GM10847 (cell line): ENCODE data around the gene LRRTM3.

ENCODE experiments used
- POLR2A ChIP-seq: IDR thresholded peaks from 2 replicates; pipeline ENCODE4 v1.6.1; 2011; ENCODE audit not compliant: insufficient read length; ENCODE audit errors: extremely low read depth

LRRTM3 gene

DNA sequence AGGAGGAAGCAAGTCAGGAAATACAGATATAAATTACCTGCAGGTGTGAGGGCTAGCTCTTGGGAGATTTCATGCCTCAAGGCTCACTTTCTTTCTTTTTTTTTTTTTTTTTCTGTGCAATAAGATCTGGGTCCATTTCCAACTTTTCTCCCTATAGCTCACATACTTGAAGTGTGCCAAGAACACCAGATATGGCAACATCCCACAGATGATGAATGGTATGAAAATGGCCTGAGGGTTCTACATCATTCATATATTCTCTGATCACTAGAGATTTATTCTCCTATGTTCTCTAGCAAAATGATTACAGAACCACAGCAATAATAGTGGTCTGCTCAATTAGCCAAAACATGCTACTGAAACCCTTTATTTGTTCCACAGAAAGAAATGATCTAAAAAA lies 117.2 kb downstream of the LRRTM3 start:
- no peak for TF ChIP-seq POLR2A

DNA sequence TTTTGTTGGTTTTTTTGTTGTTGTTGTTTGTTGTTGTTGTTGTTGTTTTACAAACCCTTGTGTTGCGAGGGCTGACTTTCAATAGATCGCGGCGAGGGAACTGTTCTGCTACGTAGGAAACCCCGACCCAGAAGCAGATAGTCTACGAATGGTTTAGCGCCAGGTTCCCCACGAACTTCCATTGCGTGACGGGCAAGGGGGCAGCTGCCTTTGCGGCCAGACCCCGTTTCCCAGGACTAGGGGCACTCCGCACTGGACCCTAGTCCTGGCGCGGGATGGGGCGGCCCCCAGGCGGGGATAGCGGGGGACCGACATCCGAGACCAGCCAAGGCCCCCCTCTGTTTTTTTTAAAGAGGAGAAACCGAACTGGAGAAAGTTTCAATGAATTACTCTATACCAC lies 119.6 kb downstream of the LRRTM3 start:
- no peak for TF ChIP-seq POLR2A

GRCh38 chr10:67046507-67046906 lies 120.7 kb downstream of the LRRTM3 start:
- TF ChIP-seq POLR2A, result no peak

- no peak for TF ChIP-seq POLR2A
Observed at GRCh38 chr10:67049988-67050387, 124.2 kb downstream of the LRRTM3 start.

GRCh38 chr10:67050415-67050814 lies 124.6 kb downstream of the LRRTM3 start:
- TF ChIP-seq POLR2A, result no peak

DNA sequence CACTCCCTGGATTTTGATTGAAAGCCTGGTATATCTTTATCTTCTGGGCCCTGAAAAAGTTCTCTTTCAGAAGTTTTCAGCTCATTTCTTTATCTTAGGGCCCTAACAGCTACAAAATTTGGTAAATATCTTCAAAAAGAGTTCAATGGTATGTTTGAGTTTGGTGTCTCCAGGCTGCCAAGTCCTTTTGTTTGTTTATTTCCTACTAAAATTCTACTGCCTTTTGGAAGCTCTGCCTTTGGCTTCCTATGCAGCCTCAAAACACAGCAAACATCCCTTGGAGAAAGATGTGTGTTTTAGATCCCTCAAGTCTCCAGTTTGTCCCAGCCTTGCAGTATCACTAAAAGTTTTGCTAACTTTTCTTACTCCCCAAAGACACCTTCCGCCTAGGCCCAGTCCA lies 146.8 kb downstream of the LRRTM3 start:
- no peak for TF ChIP-seq POLR2A

DNA sequence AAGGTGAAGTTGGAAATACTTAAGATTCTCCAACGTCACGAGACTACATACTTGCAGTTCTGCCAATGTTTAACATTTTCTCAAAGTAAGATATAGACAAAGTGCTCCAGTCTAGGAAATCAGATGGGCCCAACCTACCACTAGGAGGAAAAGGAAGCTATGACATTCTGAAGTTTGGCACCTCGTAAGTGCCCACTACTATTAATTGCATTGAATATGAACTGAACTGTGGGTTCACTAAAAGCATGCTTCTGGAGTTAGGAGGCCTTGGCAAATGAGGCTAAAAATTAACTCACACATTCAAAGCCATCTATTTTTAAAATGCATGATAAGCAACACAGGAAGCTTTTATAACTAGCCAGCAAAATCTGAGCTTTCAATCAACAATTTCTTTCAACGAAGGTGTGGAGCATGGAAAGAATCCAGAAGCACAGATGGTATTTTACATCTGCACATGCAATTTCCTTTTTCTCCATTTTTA lies 149.7 kb downstream of the LRRTM3 start:
- TF ChIP-seq POLR2A, result no peak

- no peak for TF ChIP-seq POLR2A
Observed at GRCh38 chr10:67076144-67076543, 150.3 kb downstream of the LRRTM3 start.

DNA sequence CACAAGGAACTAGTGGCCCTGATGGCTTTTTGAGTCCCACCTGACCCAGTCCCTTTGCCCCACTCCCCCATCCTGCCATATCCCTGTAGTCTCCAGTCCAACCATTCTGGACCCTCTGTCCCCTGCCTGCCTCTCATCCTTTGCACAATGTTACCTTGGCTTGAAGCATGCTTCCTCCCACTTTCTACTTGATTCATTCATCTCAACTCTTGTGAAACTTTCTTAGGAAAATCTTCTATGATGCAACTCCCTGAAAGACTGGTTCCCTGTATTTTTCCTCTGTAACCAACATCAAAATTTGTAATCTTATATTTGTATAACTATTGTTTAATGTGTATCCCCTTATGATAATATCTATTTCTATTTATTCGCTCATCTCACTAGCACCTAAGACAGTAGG lies 151.5 kb downstream of the LRRTM3 start:
- TF ChIP-seq POLR2A, result no peak

GRCh38 chr10:67079126-67079525 lies 153.3 kb downstream of the LRRTM3 start:
- TF ChIP-seq POLR2A, result no peak

- no peak for TF ChIP-seq POLR2A
Observed at GRCh38 chr10:67086327-67087134, 160.7 kb downstream of the LRRTM3 start.

- no peak for TF ChIP-seq POLR2A
Observed at GRCh38 chr10:67087135-67087425, 161.2 kb downstream of the LRRTM3 start.

- no peak for TF ChIP-seq POLR2A
Observed at GRCh38 chr10:67088036-67088435, 162.2 kb downstream of the LRRTM3 start.

GRCh38 chr10:67095531-67095930 lies 169.7 kb downstream of the LRRTM3 start:
- TF ChIP-seq POLR2A, result no peak

GRCh38 chr10:67098461-67098860 lies 172.6 kb downstream of the LRRTM3 start:
- TF ChIP-seq POLR2A, result no peak

DNA sequence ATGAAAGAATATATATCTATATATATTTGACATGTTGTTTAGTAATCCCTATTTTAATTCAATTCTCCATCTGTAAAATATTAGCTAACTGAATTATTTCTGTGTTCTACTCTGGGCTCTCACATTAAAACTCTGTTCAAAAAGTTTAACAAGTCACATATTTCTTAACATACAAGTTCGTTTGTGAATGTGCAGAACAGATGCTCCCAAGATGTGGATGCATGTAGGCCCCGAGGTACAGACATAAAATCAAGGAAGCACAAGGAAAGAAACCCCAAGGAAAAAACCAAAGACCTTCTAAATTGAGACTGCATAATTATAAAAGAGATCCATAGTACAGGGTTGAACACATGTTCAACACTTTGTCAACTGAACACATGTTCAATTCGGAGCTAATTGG lies 175.1 kb downstream of the LRRTM3 start:
- no peak for TF ChIP-seq POLR2A

DNA sequence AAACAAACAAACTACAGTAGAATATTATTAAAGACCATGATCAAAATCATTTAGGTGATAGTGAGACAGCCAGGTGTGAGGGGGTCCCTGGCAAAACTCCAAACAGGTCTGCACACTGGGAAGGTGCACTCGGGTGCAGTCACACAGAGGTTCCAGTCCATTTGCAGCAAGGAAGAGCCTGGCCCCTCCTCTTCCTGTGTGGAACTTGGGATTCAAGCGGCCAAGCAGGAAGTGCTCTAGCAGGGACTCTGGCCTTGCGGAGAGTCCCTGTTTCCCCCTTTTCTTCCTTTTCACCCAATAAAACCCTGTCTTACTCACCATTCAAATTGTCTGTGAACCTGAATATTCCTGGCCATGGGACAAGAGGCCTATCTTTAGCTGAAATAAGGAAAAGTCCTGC lies 181.8 kb downstream of the LRRTM3 start:
- no peak for TF ChIP-seq POLR2A
